HG03097 (cell line): Measurements from ENCODE around the gene ZNF578.
"Not testable (repeated sequence)": the region's sequence is repeated elsewhere in the genome, so short reads cannot be mapped to it uniquely, and the experiment has no call there.

Experiments used
- ATAC-seq: cut with Tn5 transposase; IDR thresholded peaks from one replicate; pipeline ENCODE4 v1.9.1; 2021; ENCODE audit not compliant: unreplicated experiment, low FRiP score

Gene ZNF578

DNA sequence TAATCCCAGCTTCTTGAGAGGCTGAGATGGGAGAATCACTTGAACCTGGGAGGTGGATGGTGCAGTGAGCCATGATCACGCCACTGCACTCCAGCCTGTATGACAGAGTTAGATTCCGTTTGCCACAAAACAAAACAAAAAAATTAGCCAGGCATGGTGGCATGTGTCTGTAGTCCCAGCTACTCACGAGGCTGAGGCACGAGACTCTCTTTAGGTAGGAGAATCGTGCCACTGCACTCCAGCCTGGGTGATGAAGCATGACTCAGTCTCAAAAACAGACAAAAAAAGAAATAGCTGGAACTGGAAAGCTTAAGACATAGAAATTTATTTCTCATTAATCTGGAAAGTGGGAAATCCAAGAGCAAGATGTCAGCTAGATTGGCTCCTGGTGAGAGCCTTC, 53.9 kb downstream of the ZNF578 start:
- no peak for ATAC-seq

DNA sequence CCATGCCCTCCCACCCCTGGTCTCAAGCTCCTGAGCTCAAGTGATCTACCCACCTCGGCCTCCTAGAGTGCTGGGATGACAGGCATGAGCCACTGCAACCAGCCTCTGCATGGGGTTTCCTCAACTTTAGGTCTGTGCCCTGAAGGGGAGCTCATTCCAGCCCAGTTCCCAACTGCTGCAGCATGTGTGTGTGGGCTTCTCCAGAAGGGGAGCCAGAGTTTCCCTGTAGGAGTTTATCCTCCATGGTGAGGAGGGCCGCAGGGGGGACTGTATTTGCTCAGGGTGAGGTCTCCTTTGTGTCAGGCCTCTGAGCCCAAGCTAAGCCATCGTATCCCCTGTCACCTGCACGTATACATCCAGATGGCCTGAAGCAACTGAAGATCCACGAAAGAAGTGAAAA, 62.8 kb downstream of the ZNF578 start:
- ATAC-seq, result no peak

DNA sequence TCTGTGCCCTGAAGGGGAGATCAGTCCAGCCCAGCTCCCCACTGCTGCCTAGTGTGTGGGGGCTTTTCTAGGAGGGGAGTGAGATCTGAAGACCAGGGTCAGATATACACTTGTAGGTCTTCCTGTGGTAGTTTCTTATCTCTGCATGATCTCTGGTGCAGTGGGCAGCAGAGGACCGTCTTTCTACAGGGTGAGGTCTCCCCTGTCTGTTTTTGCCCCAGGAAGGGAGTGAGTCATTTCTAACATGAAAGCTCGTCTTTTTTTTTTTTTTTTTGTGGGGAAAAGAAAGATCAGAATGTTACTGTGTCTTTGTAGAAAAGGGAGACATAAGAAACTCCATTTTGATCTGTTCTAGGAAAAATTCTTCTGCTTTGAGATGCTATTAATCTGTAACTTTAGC, 65.3 kb downstream of the ZNF578 start:
- no peak for ATAC-seq

DNA sequence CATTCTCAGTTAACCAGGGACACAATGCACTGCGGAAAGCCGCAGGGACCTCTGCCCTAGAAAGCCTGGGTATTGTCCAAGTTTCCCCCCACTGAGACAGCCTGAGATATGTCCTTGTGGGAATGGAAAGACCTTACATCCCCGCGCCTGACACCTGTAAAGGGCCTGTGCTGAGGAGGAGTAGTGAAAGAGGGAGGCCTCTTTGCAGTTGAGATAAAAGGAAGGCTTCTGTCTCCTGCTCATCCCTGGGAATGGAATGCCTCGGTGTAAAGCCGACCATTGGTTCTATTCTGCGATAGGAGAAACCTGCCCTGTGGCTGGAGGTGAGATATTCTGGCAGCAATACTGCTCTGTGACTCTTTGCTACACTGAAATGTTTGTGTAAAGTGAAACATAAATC, 65.8 kb downstream of the ZNF578 start:
- ATAC-seq, result not testable (repeated sequence)

DNA sequence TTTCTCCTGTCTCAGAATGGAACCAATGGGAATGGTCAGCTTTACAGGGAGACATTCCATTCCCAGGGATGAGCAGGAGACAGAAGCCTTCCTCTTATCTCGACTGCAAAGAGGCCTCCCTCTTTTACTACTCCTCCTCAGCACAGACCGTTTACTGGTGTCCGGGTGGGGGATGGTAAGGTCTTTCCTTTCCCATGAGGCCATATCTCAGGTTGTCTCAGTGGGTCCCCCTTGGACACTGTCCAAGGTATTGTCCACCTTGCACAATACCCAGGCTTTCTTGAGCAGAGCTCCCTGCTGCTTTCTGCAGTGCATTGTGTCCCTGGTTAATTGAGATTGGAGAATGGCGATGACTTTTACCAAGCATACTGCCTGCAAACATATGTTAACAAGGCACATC, 66.7 kb downstream of the ZNF578 start:
- no peak for ATAC-seq

DNA sequence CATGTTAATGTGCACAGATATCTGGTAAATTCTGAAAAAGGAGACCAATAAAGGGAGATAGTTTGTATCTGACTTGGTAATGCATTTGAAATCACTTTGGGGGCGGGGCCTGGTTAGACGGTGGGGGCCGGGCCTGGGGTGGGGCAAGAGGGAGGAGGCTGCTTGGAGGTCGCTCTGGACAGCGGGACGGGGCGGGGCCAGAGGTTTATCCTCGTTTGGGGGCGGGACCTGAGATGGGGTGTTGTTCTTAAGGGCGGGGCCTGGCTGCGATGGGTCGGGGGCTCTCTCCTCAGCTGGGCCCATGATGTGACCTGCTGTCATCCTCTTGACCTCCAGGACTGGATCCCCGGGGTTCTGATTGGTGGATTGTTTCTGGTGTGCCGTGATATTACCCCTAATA, 69.2 kb downstream of the ZNF578 start:
- ATAC-seq, result no peak

DNA sequence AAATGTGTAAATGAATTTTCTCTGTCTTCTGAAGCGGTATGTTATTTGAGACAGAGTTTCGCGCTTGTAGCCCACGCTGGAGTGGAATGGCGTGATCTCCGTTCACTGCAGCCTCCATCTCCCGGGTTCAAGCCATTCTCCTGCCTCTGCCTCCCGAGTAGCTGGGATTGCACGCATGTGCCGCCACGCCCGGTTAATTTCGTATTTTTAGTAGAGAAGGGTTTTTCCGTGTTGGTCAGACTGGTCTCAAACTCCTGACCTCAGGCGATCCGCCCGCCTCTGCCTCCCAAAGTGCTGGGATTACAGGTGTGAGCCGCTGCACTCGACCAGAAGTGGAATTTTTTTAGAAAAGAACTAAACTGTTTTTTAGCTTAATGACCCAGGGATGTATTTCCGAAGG, 70.7 kb downstream of the ZNF578 start:
- ATAC-seq, result no peak

DNA sequence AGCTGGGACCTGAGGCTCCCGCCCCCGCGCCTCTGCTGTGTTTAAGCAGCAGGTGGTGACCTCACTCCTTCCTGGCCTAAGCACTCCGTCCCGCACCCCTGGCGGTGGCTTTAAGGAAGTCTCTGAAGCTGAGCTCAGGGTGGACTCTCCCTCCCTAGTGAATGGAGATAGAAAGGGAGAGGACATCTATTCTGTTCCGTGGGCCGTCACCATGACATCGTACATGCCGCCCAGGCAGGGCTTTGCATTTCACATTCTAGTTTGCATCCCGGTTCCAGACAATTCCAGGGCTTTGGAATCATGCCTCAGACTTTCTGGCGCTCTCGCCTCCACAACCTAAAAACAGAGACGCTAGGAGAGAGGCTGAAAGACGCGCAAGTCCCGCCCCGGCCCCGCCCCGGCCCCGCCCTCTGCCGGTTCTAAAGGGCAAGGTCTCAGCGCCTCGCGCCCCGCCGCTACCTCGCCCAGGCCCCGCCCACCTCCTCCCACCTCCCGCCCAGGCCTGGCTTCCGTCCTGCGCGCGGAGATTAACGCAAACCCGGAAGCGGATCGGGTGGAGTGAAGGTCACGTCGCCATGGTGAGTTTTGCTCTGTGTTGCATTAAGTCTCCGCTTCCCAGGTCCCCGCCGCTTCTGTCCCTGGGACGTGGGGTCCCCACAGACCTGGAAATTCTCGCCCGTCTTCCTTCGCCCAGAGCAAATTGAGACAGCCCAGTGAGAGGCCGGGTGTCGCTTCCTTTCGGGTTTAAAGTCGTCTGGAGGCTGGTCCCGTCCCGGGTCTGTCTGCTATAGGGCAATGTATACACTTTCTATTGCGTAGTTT, 74.0 kb downstream of the ZNF578 start, which contains the start of gene ZNF808:
Gene ZNF808 (plus strand): TSS at position 535 of the 822 bp plus-strand sequence. CDS start 15,617 bp downstream, outside the sequence.
- peak; percentile 80 for ATAC-seq

DNA sequence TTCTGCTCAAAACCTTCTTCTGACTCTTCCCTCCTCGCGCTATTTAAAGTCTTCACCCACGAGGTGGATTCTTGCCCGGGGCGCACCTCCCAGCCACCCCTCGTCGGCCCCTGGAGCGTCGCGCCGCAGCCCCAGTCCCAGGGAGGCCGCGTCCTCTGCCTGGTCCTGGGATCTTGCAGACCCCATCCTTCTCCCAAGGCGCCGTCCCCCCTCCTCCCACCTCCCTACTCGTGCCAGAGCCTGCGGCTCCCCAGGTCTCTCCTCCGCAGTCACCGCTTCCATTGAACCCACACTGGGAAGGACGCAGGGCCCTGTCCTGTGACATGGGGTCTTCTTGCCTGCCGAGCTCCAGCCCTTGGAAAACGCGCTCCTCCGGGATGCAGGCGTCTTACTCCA, 74.6 kb downstream of the ZNF578 start:
- ATAC-seq, result peak; percentile 12

DNA sequence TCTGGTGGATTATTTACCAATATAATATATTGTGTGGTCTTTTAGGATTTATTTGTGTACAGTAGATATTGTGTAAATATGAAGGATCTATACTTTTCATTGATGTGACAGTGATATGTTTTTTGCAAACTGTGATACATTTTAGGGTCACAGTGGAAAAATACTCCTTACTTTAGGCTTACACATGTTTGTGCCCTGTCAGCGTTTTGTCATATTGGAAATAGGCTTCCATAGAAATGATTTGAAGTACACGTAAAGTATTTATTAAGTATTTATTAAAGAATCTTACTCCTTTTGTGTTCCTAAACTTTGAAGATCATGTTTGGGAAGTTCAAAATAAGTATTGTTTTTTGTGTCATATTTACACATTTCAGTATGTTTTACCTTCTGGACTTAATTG, 79.1 kb downstream of the ZNF578 start:
- ATAC-seq, result no peak

DNA sequence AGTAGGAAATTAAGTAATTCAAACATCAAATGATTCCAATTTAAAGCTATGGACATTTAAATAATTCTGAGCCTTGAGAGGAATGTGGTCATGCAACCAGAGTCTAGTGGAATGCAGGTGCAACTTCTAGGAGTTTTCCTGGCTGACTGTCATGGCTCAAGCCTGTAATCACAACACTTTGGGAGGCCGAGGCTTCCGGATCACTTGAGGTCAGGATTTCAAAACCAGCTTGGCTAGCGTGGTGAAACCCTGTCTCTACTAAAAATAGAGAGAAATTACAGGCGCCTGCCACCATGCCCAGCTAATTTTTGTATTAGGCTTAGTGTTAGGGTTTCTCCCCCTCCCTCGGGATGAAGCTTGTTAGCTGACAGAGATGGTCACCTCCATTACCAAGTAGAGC, 80.5 kb downstream of the ZNF578 start:
- ATAC-seq, result no peak

DNA sequence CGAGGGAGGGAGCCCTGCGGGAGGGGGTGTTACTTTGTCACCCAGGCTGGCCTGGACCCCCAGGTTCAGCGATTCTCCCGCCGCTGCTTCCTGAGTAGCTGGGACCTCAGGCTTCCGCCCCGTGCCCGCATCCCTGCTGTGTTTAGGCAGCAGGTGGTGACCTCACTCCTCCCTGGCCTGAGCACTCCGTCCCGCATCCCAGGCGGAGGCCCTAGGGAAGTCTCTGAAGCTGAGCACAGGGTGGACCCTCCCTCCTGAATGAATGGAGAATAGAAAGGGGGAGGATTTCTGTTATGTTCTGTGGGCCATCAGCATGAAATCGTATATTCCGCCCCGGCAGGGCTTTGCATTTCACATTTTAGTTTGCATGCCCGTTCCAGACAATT, 82.0 kb downstream of the ZNF578 start:
- ATAC-seq, result not testable (repeated sequence)

DNA sequence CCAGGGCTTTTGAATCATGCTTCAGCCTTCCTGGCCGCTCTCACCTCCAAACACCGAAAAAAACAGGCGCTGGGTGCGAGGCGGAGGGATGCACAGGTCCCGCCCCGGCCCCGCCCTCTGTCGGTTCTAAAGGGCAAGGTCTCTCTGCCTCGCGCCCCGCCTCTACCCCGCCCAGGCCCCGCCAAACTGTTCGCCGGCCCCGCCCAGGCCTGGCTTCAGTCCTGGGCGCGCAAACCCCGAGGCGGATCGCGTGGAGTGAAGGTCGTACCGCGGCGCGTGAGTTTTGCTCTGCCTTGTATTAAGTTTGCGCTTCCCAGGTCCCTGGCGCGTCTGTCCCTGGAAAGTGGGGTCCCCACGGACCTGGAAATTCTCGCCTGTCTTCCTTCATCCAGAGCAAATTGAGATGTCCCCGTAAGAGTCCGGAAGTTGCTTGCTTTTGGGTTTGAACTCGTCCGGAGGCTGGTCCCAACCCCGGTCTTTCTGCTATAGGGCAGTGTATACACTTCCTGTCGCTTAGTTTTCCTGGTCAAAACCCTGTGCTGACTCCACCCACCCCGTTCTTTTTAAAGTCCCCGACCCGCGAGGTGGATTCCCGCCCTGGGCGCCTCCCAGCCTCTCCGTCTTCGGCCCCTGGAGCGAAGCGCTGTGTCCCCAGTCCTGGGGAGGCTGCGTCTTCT, 82.6 kb downstream of the ZNF578 start:
- ATAC-seq, result peak; percentile 83

DNA sequence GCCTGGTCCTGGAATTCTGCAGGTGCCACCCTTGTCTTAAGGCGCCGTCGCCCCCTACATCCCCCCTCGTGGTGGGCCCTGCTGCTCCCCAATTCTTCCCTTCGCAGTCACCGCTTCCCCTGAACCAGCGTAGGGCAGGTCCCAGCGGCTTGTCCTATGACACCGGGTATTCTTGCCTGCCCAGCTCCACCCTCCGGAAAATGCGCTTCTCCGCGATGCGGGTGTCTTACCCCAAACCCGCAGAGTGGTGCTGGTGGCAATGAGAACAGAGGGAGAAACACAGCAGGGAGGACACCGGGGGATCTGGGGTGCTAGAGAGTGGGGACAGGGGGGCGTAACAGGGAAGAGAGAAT, 83.1 kb downstream of the ZNF578 start:
- peak; percentile 18 for ATAC-seq

DNA sequence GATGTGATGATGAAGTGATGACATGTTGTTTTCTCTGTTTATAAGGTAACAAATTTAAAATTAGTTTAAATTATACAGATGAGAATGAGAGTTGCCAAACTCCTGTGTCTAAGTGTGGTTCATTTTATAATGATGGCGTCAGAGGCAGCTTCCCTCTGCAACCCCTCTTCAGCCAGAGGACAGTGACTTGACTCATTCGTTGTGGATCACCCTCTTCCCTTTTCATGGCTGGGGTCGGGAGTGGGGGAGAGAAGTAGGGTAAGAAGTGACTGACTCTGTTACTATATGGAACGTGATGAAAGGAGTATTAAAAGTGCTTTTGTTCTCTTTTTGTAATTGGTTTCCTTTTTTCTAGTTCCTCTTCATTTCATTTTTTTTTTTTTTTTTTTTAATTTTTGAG, 85.5 kb downstream of the ZNF578 start:
- not testable (repeated sequence) for ATAC-seq

DNA sequence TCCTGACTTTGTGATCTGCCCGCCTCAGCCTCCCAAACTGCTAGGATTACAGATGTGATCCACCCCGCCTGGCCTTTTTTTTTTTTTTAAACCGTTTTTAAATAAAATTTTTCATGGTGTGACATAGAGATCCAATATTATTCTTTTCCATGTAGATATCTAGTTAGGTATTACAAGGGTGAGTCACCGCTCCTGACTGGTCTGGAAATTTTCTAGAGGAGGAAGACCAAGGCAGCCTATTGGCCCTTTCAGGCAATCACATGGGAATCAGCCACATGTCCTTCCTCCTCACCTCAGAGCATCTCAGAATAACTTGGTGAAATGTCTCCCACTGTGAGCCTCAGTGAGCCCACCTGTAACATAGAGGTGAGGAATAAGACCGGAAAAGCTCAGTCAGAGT, 87.8 kb downstream of the ZNF578 start:
- ATAC-seq, result not testable (repeated sequence)

DNA sequence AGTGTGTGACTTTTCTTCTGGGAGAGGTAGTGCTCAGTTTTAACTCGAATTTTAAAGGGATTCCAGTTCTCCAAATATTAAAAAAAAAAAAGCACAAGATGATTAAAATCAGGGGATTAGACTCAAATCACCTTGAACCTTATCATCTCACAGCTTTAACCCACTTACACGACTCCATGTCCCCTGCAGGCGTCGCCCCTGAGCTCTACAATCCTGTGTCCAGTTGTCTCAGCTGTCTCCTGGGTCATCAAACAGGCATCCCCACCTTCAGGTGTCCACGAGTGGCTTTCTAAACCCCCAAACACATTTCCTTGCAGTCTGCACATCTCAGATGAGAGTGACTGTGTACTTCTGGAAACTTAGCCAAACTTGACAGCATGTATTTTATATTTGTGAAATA, 88.3 kb downstream of the ZNF578 start:
- ATAC-seq, result no peak

DNA sequence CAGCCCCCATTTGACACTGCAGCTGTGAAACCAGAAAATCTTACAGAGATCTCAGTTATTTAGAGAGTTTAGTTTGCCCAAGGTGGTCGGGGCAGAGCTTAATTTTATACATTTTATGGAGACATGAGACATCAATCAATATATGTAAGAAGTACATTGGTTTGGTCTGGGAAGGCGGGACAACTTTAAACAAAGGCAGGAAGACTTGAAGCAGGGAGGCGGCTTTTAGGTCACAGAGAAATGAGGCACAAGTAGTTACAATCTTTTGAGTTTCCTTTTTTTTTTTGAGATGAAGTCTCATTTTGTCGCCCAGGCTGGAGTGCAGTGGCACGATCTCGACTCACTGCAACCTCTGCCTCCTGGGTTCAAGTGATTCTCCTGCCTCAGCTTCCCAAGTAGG, 89.2 kb downstream of the ZNF578 start:
- not testable (repeated sequence) for ATAC-seq

DNA sequence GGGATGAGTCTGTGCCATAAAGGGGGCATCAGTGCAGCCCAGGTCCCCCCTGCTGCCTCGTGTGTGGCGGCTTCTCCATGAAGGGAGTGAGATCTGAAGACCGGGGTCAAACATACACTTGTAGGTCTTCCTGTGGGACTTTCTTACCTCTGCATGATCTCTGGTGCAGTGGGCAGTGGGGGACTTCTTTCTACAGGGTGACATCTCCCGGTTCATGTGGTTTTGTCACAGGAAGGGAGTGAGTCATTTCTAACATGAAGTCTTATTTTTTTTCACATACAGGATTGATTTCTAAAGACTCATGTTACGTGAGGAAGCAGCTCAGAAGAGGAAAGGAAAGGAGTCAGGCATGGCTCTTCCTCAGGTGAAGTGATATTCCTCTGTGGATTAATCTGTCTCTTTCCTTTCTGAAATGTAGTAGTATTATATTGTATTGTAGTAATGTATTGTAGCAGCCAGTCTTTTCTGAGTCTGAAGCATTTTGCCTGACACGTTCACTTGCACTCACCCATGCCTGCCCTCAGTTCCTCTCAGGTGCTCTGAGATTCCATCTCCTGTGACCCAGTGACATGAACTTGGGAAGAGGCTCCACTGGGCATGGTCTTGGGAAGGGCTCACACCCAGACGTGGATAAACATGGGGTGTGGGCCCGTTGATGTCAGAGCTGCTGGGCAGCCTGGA, 89.8 kb downstream of the ZNF578 start:
- ATAC-seq, result no peak

DNA sequence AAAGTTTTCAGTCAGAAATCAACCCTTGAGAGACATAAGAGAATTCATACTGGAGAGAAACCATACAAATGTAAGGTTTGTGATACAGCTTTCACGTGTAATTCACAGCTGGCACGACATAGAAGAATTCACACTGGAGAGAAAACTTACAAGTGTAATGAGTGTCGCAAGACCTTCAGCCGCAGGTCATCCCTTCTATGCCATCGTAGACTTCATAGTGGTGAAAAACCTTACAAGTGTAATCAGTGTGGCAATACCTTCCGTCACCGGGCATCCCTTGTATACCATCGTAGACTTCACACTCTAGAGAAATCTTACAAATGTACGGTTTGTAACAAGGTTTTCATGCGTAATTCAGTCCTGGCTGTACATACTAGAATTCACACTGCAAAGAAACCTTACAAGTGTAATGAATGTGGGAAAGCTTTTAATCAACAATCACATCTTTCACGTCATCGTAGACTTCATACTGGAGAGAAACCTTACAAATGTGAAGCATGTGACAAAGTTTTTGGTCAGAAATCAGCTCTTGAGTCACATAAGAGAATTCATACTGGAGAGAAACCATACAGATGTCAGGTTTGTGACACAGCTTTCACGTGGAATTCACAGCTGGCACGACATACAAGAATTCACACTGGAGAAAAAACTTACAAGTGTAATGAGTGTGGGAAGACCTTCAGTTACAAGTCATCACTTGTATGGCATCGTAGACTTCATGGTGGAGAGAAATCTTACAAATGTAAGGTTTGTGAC, 101.0 kb downstream of the ZNF578 start:
- ATAC-seq, result no peak
